ENCODE results near the gene SYT8. TPM values are rescaled to one million over a fixed set of nuclear protein-coding genes. Genes with fewer than 3 reads are reported as not detected.
"Not testable (repeated sequence)": the region's sequence is repeated elsewhere in the genome, so short reads cannot be mapped to it uniquely, and the experiment has no call there.

The SYT8 gene
- total RNA-seq, 1 experiment from 2014 or later = not detected

GRCh38 chr11:1874441-1875092 lies 39.8 kb downstream of the SYT8 start:
- H3K79me2 ChIP-seq (ENCODE audit: insufficient read depth, low read length); H4K5ac ChIP-seq (ENCODE audit: insufficient read length, low read depth, low read length); H3K27me3 ChIP-seq (ENCODE audit: insufficient read depth, low read length); H3K23me2 ChIP-seq (ENCODE audit: insufficient read length, low read depth, low read length, poor library complexity, severe bottlenecking); H2BK20ac ChIP-seq (ENCODE audit: low read depth, low read length, poor library complexity, severe bottlenecking); H3K4me1 ChIP-seq (ENCODE audit: insufficient read depth, low read length); H3K79me1 ChIP-seq (ENCODE audit: insufficient read depth, low read depth, low read length, poor library complexity, severe bottlenecking); H3T11ph ChIP-seq (ENCODE audit: low read length); H2BK12ac ChIP-seq (ENCODE audit: insufficient read length, low read depth, low read length); DNase-seq; H3K4me2 ChIP-seq (ENCODE audit: insufficient read depth, insufficient read length, low read length); H2BK5ac ChIP-seq (ENCODE audit: insufficient read length, low read length); H3K27ac Mint-ChIP-seq; H3K14ac ChIP-seq (ENCODE audit: insufficient read depth, low read length); H2AK5ac ChIP-seq (ENCODE audit: insufficient read length, low read length); H3K56ac ChIP-seq (ENCODE audit: insufficient read length, low read depth, low read length); H3K18ac ChIP-seq (ENCODE audit: insufficient read length, low read depth, low read length); H3K4ac ChIP-seq (ENCODE audit: low read depth, low read length); H4K20me1 ChIP-seq (ENCODE audit: control insufficient read depth, insufficient read depth, insufficient read length); H3K36me3 Mint-ChIP-seq (ENCODE audit: insufficient read depth in 1 of 3, low read depth in 3 of 3); H3K9me3 ChIP-seq (ENCODE audit: control insufficient read depth, low read depth, low read length); H3K27ac ChIP-seq (ENCODE audit: insufficient read length, low read depth, low read length); H3K9me3 Mint-ChIP-seq; H4K8ac ChIP-seq (replicated peaks; ENCODE audit: insufficient read length, low read depth, low read length); H3K23ac ChIP-seq (ENCODE audit: insufficient read length, low read depth, low read length); H3K9ac ChIP-seq (ENCODE audit: extremely low read depth, insufficient read length, low read length); H2AFZ ChIP-seq (ENCODE audit: low read length); H2BK15ac ChIP-seq (ENCODE audit: low read depth, low read length); H3K4me3 Mint-ChIP-seq; H2BK120ac ChIP-seq (ENCODE audit: low read depth, low read length, poor library complexity, severe bottlenecking); H4K91ac ChIP-seq (ENCODE audit: insufficient read length, low read depth, low read length); H3K27me3 Mint-ChIP-seq (ENCODE audit: low read depth): not testable (repeated sequence)
- H3K4me1 Mint-ChIP-seq = peaks cover 4 to 10% of the 10 kb centered on the region in 2 experiments; a peak in 3 of 4 replicates
- no CpG with 5 or more reads among the region's 17 CpGs for WGBS (ENCODE audit: extremely low coverage, insufficient read length, low lambda C conversion rate)

All from H9 (cell line).